D721Med (cell line): ENCODE data around the gene FAM83D.

Source experiments
- DNase-seq: peaks from one replicate; pipeline ENCODE4 v3.0.0; 2011; ENCODE audit warnings: low spot score; ENCODE audit not compliant: insufficient read length
- FAIRE-seq: peaks from 2 replicates; lab custom pipeline; 2011; peaks lifted over from hg19 to GRCh38; lab: Jason Lieb, UNC
- CTCF ChIP-seq: IDR thresholded peaks from 2 replicates; pipeline ENCODE4 v1.5.1; 2012; ENCODE audit warnings: mild to moderate bottlenecking, control low read depth; ENCODE audit not compliant: insufficient read depth; ENCODE audit errors: missing control alignments

The FAM83D gene

GRCh38 chr20:38926142-38926933, at the start of gene FAM83D:
TSS of gene FAM83D (plus strand) at chr20:38926417. CDS start at chr20:38926443, 26 bp downstream.
- DNase-seq, result peak; percentile 100
- TF ChIP-seq CTCF, result no peak
- no peak for FAIRE-seq

- TF ChIP-seq CTCF, result no peak
- no peak for FAIRE-seq
- no peak for DNase-seq
These were observed 48.7 kb upstream of the FAM83D start for GRCh38 chr20:38877483-38877882.

GRCh38 chr20:38878866-38879265, 47.4 kb upstream of the FAM83D start:
- FAIRE-seq (no peak), DNase-seq (no peak)
- TF ChIP-seq CTCF, result no peak

- DNase-seq (no peak), FAIRE-seq (no peak)
- TF ChIP-seq CTCF, result no peak
These were observed 45.1 kb upstream of the FAM83D start for GRCh38 chr20:38880952-38881735.

GRCh38 chr20:38881806-38882440, 44.3 kb upstream of the FAM83D start:
- no peak for FAIRE-seq
- no peak for TF ChIP-seq CTCF

GRCh38 chr20:38882600-38882999, 43.6 kb upstream of the FAM83D start:
- FAIRE-seq (no peak), DNase-seq (no peak)
- TF ChIP-seq CTCF, result no peak

More at GRCh38 chr20:38881806-38882440, 44.3 kb upstream of the FAM83D start:
- no peak for DNase-seq
